HepG2 (cell line): ENCODE measurements around the gene ACTR1A. TPM values are rescaled to one million over a fixed set of nuclear protein-coding genes. Genes with fewer than 3 reads are reported as not detected.

Experiments used
- EEA1 ChIP-seq: sonication (generic); formaldehyde crosslinking; IDR thresholded peaks from 2 replicates; pipeline ENCODE4 v1.5.1; 2020; ENCODE audit warnings: mild to moderate bottlenecking, missing genetic modification reagents, borderline replicate concordance
- FOXA3 ChIP-seq: IDR thresholded peaks from 2 replicates; pipeline ENCODE4 v1.6.1; 2016; ENCODE audit warnings: missing genetic modification reagents, missing compliant biosample characterization
- GATAD2A ChIP-seq: IDR thresholded peaks from 2 replicates; pipeline ENCODE4 v1.6.1; 2016
- KLF16 ChIP-seq, 2 experiments: sonication (generic) in 1 of 2; formaldehyde crosslinking in 1 of 2; IDR thresholded peaks; 2 replicates each; pipeline versions ENCODE4 v1.6.1 to v1.8.0; 2016 to 2023; ENCODE audit warnings: missing genetic modification reagents in 2 of 2, missing compliant biosample characterization in 1 of 2
- SMAD1 ChIP-seq: sonication (generic); formaldehyde crosslinking; IDR thresholded peaks from 2 replicates; pipeline ENCODE4 v1.4.0; 2020; ENCODE audit warnings: missing genetic modification reagents, low read depth, mild to moderate bottlenecking, borderline replicate concordance
- ZEB1 ChIP-seq: IDR thresholded peaks from 2 replicates; pipeline ENCODE4 v1.6.1; 2012; ENCODE audit warnings: mild to moderate bottlenecking, low read depth, inconsistent platforms; ENCODE audit not compliant: insufficient replicate concordance
- ZMYM4 ChIP-seq: sonication (generic); formaldehyde crosslinking; IDR thresholded peaks from 2 replicates; pipeline ENCODE4 v1.8.1; 2023; ENCODE audit warnings: mild to moderate bottlenecking, missing genetic modification reagents
- ZNF30 ChIP-seq: sonication (generic); formaldehyde crosslinking; IDR thresholded peaks from 2 replicates; pipeline ENCODE4 v1.5.0; 2020; ENCODE audit warnings: mild to moderate bottlenecking, missing genetic modification reagents
- ZNF430 ChIP-seq: sonication (generic); formaldehyde crosslinking; IDR thresholded peaks from 2 replicates; pipeline ENCODE4 v1.9.0; 2021; ENCODE audit warnings: mild to moderate bottlenecking, missing genetic modification reagents
- ZNF496 ChIP-seq: sonication (generic); formaldehyde crosslinking; IDR thresholded peaks from 2 replicates; pipeline ENCODE4 v1.8.1; 2023; ENCODE audit warnings: mild to moderate bottlenecking, moderate library complexity, missing genetic modification reagents; ENCODE audit not compliant: insufficient replicate concordance
- ZNF501 ChIP-seq: sonication (generic); formaldehyde crosslinking; IDR thresholded peaks from 2 replicates; pipeline ENCODE4 v1.5.1; 2020; ENCODE audit warnings: mild to moderate bottlenecking, moderate library complexity, missing genetic modification reagents
- ZNF550 ChIP-seq: sonication (generic); formaldehyde crosslinking; IDR thresholded peaks from 2 replicates; pipeline ENCODE4 v1.4.0; 2020; ENCODE audit warnings: mild to moderate bottlenecking, missing genetic modification reagents, borderline replicate concordance
- ZNF652 ChIP-seq: IDR thresholded peaks from 2 replicates; pipeline ENCODE4 v1.6.1; 2016; ENCODE audit warnings: low read depth, borderline replicate concordance
- ZSCAN20 ChIP-seq: sonication (generic); formaldehyde crosslinking; IDR thresholded peaks from 2 replicates; pipeline ENCODE4 v1.4.0; 2020; ENCODE audit warnings: missing genetic modification reagents, mild to moderate bottlenecking, borderline replicate concordance
- polyA plus RNA-seq, 8 experiments: library from polyadenylated mRNA; depleted of rRNA in 3 of 8; stranded (reverse) in 7 of 8; unstranded in 1 of 8; fragments of >200 nt; fragmentation: Illumina TruSeq in 4 of 8; extraction: Trizol in 4 of 8; gene quantifications; 2 replicates each; pipeline versions ENCODE4 v1.2.1 to v1.2.3, GENCODE V29; 2011 to 2016; ENCODE audit warnings: low read depth in 4 of 8, missing spikeins in 1 of 8, mixed read lengths in 1 of 8; ENCODE audit not compliant: insufficient read depth in 1 of 8
- total RNA-seq, 5 experiments: library from RNA; depleted of rRNA; stranded (reverse); fragments of >200 nt; fragmentation: Illumina TruSeq; extraction: Trizol; gene quantifications; 2 replicates each; pipeline ENCODE4 v1.2.3, GENCODE V29; 2016; ENCODE audit warnings: low read depth in 1 of 5
- TF ChIP-seq, protein P1 (sequence below): sonication (generic); formaldehyde crosslinking; IDR thresholded peaks from 2 replicates; pipeline ENCODE4 v1.9.0; 2021; ENCODE audit warnings: missing genetic modification reagents, mild to moderate bottlenecking, borderline replicate concordance
- TF ChIP-seq, protein P2 (sequence below): sonication (generic); formaldehyde crosslinking; IDR thresholded peaks from 2 replicates; pipeline ENCODE4 v1.4.0; 2020; ENCODE audit warnings: mild to moderate bottlenecking, missing genetic modification reagents
- TF ChIP-seq, protein P3 (sequence below): sonication (generic); formaldehyde crosslinking; IDR thresholded peaks from 2 replicates; pipeline ENCODE4 v1.5.0; 2020; ENCODE audit warnings: missing genetic modification reagents
- TF ChIP-seq, protein P4 (sequence below): IDR thresholded peaks from 2 replicates; pipeline ENCODE4 v1.6.1; 2018; ENCODE audit warnings: missing genetic modification reagents, mild to moderate bottlenecking, missing compliant biosample characterization

Gene ACTR1A
- total and polyA plus RNA-seq, 2 of the 13 experiments (the other 11 are each of a cell fraction or from before 2014, with no cell fraction given) = 59.6 to 62.8 TPM

DNA sequence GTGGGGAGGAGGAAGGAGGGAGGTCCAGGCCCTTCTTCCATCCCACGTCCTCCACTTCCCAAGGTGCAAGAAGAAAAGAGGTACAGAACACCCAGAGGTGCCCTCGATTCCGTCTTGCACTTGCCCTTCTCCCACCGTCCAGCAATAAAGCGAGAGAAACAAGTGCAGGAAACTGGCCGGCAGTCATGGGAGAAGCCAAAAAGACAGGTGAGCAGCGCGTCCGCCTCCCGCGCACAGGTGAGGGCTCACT, 52.5 kb downstream of the ACTR1A start (continued):
- TF ChIP-seq ZNF30 (CRISPR knock-in tag) (0 out of 2 replicates have a peak, but pooled peaks have one; percentile 35), FOXA3 (CRISPR knock-in tag) (no peak), ZNF430 (CRISPR knock-in tag) (peak; percentile 16; the same call in 1 of the 2 replicates), EEA1 (CRISPR knock-in tag) (peak; percentile 30; the same call in 1 of the 2 replicates), SMAD1 (CRISPR knock-in tag) (0 out of 2 replicates have a peak, but pooled peaks have one; percentile 17), ZNF496 (CRISPR knock-in tag) (no peak), KLF16 (CRISPR knock-in tag; IDR thresholded peaks at IDR 0.05) (0 out of 4 replicates have a peak, but pooled peaks of 1 of the 2 experiments have one; percentile 26), ZNF652 (CRISPR knock-in tag) (no peak), ZMYM4 (CRISPR knock-in tag) (no peak), ZNF550 (CRISPR knock-in tag) (0 out of 2 replicates have a peak, but pooled peaks have one; percentile 76), ZEB1 (peak; percentile 94), ZNF501 (CRISPR knock-in tag) (peak; percentile 40; the same call in 1 of the 2 replicates), GATAD2A (peak; percentile 35; the same call in 1 of the 2 replicates), ZSCAN20 (no peak)
- TF ChIP-seq, protein P1, sequence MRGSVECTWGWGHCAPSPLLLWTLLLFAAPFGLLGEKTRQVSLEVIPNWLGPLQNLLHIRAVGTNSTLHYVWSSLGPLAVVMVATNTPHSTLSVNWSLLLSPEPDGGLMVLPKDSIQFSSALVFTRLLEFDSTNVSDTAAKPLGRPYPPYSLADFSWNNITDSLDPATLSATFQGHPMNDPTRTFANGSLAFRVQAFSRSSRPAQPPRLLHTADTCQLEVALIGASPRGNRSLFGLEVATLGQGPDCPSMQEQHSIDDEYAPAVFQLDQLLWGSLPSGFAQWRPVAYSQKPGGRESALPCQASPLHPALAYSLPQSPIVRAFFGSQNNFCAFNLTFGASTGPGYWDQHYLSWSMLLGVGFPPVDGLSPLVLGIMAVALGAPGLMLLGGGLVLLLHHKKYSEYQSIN (CRISPR knock-in tag) = no peak
- TF ChIP-seq, protein P2, sequence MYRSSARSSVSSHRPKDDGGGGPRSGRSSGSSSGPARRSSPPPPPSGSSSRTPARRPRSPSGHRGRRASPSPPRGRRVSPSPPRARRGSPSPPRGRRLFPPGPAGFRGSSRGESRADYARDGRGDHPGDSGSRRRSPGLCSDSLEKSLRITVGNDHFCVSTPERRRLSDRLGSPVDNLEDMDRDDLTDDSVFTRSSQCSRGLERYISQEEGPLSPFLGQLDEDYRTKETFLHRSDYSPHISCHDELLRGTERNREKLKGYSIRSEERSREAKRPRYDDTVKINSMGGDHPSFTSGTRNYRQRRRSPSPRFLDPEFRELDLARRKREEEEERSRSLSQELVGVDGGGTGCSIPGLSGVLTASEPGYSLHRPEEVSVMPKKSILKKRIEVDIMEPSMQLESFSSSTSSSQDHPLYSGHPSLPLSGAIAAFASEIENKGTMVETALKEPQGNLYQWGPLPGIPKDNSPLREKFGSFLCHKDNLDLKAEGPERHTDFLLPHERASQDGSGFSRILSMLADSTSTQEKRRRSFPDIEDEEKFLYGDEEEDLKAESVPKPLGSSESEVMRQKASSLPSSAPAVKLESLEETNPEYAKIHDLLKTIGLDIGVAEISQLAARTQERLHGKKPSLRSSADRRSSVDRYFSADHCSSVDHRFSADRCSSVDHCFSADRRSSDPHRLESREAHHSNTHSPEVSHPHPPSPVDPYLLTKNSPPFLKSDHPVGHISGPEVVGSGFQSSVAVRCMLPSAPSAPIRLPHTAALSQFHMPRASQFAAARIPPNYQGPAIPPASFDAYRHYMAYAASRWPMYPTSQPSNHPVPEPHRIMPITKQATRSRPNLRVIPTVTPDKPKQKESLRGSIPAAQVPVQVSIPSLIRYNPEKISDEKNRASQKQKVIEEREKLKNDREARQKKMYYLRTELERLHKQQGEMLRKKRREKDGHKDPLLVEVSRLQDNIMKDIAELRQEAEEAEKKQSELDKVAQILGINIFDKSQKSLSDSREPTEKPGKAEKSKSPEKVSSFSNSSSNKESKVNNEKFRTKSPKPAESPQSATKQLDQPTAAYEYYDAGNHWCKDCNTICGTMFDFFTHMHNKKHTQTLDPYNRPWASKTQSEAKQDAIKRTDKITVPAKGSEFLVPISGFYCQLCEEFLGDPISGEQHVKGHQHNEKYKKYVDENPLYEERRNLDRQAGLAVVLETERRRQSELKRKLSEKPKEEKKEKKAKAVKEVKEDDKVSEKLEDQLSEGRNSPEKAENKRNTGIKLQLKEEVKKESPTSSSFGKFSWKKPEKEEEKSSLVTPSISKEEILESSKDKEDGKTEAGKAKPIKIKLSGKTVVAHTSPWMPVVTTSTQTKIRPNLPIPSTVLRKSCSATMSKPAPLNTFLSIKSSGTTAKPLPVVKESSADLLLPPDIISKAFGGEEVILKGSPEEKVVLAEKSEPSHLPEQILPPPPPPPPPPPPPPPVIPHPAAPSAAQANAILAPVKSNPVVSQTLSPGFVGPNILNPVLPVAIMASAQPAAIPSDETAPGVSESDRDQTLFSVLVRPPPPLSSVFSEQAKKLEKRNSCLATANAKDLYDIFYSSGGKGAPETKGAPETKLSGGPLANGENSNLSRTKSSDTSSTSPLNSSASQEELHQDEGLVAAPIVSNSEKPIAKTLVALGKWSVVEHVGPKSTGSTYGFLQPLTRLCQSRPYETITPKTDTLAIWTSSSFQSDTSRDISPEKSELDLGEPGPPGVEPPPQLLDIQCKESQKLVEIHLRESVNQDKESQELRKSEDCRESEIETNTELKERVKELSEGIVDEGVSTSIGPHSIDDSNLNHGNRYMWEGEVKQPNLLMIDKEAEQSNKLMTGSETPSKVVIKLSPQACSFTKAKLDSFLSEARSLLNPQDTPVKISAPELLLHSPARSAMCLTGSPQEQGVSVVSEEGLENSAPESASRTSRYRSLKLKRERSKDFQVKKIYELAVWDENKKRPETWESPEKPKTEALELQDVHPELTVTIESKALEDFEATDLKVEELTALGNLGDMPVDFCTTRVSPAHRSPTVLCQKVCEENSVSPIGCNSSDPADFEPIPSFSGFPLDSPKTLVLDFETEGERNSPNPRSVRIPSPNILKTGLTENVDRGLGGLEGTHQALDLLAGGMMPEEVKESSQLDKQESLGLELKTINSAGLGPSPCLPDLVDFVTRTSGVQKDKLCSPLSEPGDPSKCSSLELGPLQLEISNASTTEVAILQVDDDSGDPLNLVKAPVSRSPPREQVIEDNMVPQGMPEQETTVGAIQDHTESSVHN (CRISPR knock-in tag) = no peak
- TF ChIP-seq, protein P3, sequence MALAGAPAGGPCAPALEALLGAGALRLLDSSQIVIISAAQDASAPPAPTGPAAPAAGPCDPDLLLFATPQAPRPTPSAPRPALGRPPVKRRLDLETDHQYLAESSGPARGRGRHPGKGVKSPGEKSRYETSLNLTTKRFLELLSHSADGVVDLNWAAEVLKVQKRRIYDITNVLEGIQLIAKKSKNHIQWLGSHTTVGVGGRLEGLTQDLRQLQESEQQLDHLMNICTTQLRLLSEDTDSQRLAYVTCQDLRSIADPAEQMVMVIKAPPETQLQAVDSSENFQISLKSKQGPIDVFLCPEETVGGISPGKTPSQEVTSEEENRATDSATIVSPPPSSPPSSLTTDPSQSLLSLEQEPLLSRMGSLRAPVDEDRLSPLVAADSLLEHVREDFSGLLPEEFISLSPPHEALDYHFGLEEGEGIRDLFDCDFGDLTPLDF (CRISPR knock-in tag) = 0 out of 2 replicates have a peak, but pooled peaks have one; percentile 2
- TF ChIP-seq, protein P4, sequence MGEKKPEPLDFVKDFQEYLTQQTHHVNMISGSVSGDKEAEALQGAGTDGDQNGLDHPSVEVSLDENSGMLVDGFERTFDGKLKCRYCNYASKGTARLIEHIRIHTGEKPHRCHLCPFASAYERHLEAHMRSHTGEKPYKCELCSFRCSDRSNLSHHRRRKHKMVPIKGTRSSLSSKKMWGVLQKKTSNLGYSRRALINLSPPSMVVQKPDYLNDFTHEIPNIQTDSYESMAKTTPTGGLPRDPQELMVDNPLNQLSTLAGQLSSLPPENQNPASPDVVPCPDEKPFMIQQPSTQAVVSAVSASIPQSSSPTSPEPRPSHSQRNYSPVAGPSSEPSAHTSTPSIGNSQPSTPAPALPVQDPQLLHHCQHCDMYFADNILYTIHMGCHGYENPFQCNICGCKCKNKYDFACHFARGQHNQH = peak; percentile 59; the same call in 1 of the 2 replicates
